Subcutaneous abdominal adipose tissue (tissue), 5 donors: ENCODE results near the gene C8G.
A peak's percentile ranks its signal among the peaks of the same experiment; 100 is the strongest.

ENCODE experiments used
- H3K27ac ChIP-seq: one replicate; pipeline ENCODE4 v1.7.0; 2013; ENCODE audit warnings: low read depth, mild to moderate bottlenecking, inconsistent platforms, low read length, moderate library complexity
- H3K27me3 ChIP-seq, 5 donors: one replicate each; pipeline ENCODE4 v1.7.0; 2013; ENCODE audit warnings: low read length in 5 of 5, inconsistent platforms in 1 of 5; ENCODE audit not compliant: control insufficient read depth in 5 of 5, insufficient read depth in 4 of 5
- H3K36me3 ChIP-seq, 5 donors: one replicate each; pipeline ENCODE4 v1.7.0; 2013; ENCODE audit warnings: low read length in 5 of 5; ENCODE audit not compliant: control insufficient read depth in 5 of 5, insufficient read depth in 5 of 5
- H3K4me1 ChIP-seq, 5 donors: one replicate each; pipeline ENCODE4 v1.7.0; 2013; ENCODE audit warnings: low read length in 5 of 5, mild to moderate bottlenecking in 3 of 5, moderate library complexity in 1 of 5; ENCODE audit not compliant: control insufficient read depth in 5 of 5, insufficient read depth in 5 of 5
- H3K4me3 ChIP-seq, 5 donors: one replicate each; pipeline ENCODE4 v1.7.0; 2013; ENCODE audit warnings: low read length in 5 of 5, low read depth in 1 of 5
- H3K9ac ChIP-seq, 5 donors: one replicate each; pipeline ENCODE4 v1.7.0; 2013; ENCODE audit warnings: low read length in 5 of 5, mild to moderate bottlenecking in 4 of 5, moderate library complexity in 3 of 5
- H3K9me3 ChIP-seq, 5 donors: one replicate each; pipeline ENCODE4 v1.7.0; 2013; ENCODE audit warnings: low read length in 5 of 5; ENCODE audit not compliant: control insufficient read depth in 5 of 5
- donor health status: healthy.
- donor health status: healthy.
- donor health status: healthy.
- donor health status: healthy.
- donor health status: healthy.

Gene C8G

GRCh38 chr9:136944519-136945332 lies at the start of gene C8G, which contains the start of gene FBXW5:
C8G (plus strand) TSS chr9:136945243; CDS start chr9:136945321, 78 bp downstream.
FBXW5 (minus strand) TSS chr9:136944738; CDS start chr9:136944083, 655 bp downstream.
- no peaks in the 10 kb centered on the region for H3K9me3 ChIP-seq
- H3K27me3 ChIP-seq = no peaks in the 10 kb centered on the region
- H3K27ac ChIP-seq = peak within 1 kb of the TSS; percentile 77
- peaks cover 5 to 67% (median 35%) of the 10 kb centered on the region in 5 donors for H3K4me1 ChIP-seq
- H3K4me3 ChIP-seq = peak within 1 kb of the TSS; percentile 35 to 87 (median 77)
- peak within 1 kb of the TSS; percentile 56 to 87 (median 79) for H3K9ac ChIP-seq
- H3K36me3 ChIP-seq = peaks cover 0 to 35% (median 33%) of the 10 kb centered on the region in 5 donors

GRCh38 chr9:136896027-136896426 lies 49.0 kb upstream of the C8G start:
- H3K4me3 ChIP-seq = no peak overlapping the region
- H3K27me3 ChIP-seq = no peaks in the 10 kb centered on the region
- H3K27ac ChIP-seq = no peak overlapping the region
- H3K4me1 ChIP-seq = peaks cover 0 to 9% (median 0%) of the 10 kb centered on the region in 5 donors
- H3K9me3 ChIP-seq = no peaks in the 10 kb centered on the region
- peaks cover 0 to 39% (median 29%) of the 10 kb centered on the region in 5 donors for H3K36me3 ChIP-seq
- H3K9ac ChIP-seq = no peak overlapping the region

- H3K9ac ChIP-seq = no peak overlapping the region
Observed at GRCh38 chr9:136898483-136899100, 46.5 kb upstream of the C8G start.

GRCh38 chr9:136899196-136899595 lies 45.8 kb upstream of the C8G start:
- Histone ChIP-seq H3K4me3 (no peak overlapping the region), H3K4me1 (peaks cover 5 to 35% (median 24%) of the 10 kb centered on the region in 5 donors), H3K27ac (no peak overlapping the region), H3K9me3 (no peaks in the 10 kb centered on the region), H3K36me3 (peaks cover 0 to 42% (median 31%) of the 10 kb centered on the region in 5 donors), H3K27me3 (no peaks in the 10 kb centered on the region), H3K9ac (no peak overlapping the region)

More at GRCh38 chr9:136898483-136899100, 46.5 kb upstream of the C8G start:
- Histone ChIP-seq H3K27me3 (no peaks in the 10 kb centered on the region), H3K4me3 (no peak overlapping the region), H3K36me3 (peaks cover 0 to 42% (median 31%) of the 10 kb centered on the region in 5 donors), H3K27ac (no peak overlapping the region), H3K4me1 (peaks cover 5 to 33% (median 24%) of the 10 kb centered on the region in 5 donors), H3K9me3 (no peaks in the 10 kb centered on the region)

GRCh38 chr9:136900556-136900955 lies 44.5 kb upstream of the C8G start:
- H3K9me3 ChIP-seq = no peaks in the 10 kb centered on the region
- H3K36me3 ChIP-seq = peaks cover 0 to 36% (median 30%) of the 10 kb centered on the region in 5 donors
- H3K9ac ChIP-seq = no peak overlapping the region
- H3K4me1 ChIP-seq = peaks cover 5 to 35% (median 24%) of the 10 kb centered on the region in 5 donors
- H3K27ac ChIP-seq = peak overlapping the region; percentile 90
- H3K27me3 ChIP-seq = no peaks in the 10 kb centered on the region
- H3K4me3 ChIP-seq = no peak overlapping the region

DNA sequence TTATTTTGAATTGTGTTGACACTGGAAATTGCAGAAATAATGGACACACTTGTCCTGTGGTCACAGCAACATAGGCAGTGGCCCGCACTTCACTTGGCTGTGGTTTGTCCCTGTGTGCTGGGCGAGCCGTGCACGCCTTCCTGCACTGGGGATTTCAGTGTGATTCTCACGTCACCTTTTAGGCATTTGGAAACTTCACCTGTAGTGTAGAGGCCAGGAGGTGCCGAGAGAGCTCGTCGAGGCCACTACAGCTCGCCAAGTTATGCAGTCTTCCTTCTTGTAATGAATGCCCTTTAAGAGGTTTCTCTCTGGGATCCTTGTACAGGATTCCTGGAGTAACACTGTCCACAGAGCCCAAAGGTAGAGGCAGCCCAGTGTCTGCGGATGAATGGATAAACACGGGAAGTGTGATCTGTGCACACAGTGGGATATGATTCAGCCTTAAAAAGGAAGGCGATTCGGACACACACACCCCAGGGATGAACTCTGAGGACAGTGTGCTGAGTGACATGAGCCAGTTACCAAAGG lies 44.0 kb upstream of the C8G start:
- Histone ChIP-seq H3K9me3 (no peaks in the 10 kb centered on the region), H3K4me3 (peak overlapping the region in 1 of 5 donors; percentile 17), H3K27me3 (no peaks in the 10 kb centered on the region), H3K4me1 (peaks cover 5 to 35% (median 24%) of the 10 kb centered on the region in 5 donors), H3K27ac (peak overlapping the region; percentile 90), H3K9ac (peak overlapping the region in 3 of 5 donors; percentile 41 to 63 (median 48)), H3K36me3 (peaks cover 0 to 36% (median 30%) of the 10 kb centered on the region in 5 donors)

DNA sequence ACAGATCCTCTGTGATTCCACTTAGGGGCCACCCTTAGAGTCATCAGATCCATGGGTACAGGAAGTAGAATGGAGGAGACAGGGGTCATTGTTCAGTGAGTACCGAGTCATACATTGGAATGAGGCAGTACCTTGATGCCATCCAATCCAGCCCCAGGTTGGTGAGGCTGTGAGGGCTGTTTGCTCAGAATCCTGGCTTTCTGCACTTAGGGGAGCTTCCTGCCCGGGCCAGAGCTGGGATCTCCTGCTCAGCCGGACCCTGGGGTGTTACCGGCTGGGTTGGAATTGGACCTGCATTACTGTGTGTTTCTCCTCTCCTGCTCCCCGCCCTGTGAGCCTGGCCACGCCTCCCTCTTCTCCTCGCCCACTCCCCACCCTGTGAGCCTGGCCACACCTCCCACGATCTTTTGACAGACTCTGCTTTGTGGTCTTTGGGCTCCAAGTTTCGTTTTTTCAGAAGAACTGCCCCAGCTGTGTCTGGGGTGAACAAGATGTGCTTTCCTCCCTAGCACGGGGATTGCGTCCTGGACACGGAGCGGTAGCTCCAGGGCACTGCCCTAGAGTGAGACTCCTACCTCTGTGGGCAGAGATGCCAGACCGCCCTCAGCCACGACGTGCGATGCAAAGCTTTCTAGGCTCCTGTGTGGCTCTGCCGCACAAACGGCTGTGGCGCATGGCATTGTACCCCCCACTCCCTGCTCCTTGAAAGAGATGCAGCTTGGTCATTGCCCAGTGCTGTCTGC lies 43.4 kb upstream of the C8G start:
- Histone ChIP-seq H3K9ac (peak overlapping the region in 4 of 5 donors; percentile 41 to 63 (median 54)), H3K27me3 (no peaks in the 10 kb centered on the region), H3K4me1 (peaks cover 5 to 35% (median 24%) of the 10 kb centered on the region in 5 donors), H3K9me3 (no peaks in the 10 kb centered on the region), H3K36me3 (peaks cover 0 to 37% (median 31%) of the 10 kb centered on the region in 5 donors), H3K4me3 (peak overlapping the region; percentile 19 to 50 (median 28)), H3K27ac (peak overlapping the region; percentile 90)

- Histone ChIP-seq H3K27me3 (no peaks in the 10 kb centered on the region), H3K4me1 (peaks cover 5 to 35% (median 24%) of the 10 kb centered on the region in 5 donors), H3K36me3 (peaks cover 0 to 43% (median 31%) of the 10 kb centered on the region in 5 donors), H3K27ac (peak overlapping the region; percentile 90), H3K4me3 (peak overlapping the region in 4 of 5 donors; percentile 22 to 50 (median 30)), H3K9ac (peak overlapping the region in 4 of 5 donors; percentile 41 to 63 (median 54)), H3K9me3 (no peaks in the 10 kb centered on the region)
Observed at GRCh38 chr9:136902259-136902821, 42.7 kb upstream of the C8G start.

DNA sequence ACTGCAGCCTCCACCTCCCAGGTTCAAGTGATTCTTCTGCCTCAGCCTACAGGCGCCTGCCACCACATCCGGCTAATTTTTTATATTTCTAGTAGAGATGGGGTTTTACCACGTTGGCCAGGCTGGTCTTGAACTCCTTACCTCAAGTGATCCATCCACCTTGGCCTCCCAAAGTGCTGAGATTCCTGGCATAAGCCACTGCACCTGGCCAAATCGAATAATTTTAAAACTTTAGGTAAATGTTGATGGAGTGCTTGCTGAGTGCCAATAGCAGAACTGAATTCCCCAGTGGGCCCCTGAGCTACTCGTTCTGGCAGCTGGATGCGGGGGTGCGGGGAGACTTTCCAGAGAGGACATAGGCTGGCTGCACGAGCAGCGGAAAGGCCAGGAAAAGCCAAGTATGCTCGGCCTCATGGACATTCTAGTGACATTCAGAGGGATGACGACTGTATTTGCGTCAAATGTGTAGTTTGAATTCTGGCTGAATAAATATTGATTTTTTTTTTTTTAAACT lies 41.9 kb upstream of the C8G start:
- peak overlapping the region; percentile 90 for H3K27ac ChIP-seq
- no peak overlapping the region for H3K4me3 ChIP-seq
- H3K4me1 ChIP-seq = peaks cover 5 to 35% (median 24%) of the 10 kb centered on the region in 5 donors
- H3K27me3 ChIP-seq = no peaks in the 10 kb centered on the region
- no peaks in the 10 kb centered on the region for H3K9me3 ChIP-seq
- no peak overlapping the region for H3K9ac ChIP-seq
- peaks cover 0 to 51% (median 38%) of the 10 kb centered on the region in 5 donors for H3K36me3 ChIP-seq
